ENCODE data around the gene COL4A6.

GRCh38 chrX:108173874-108174273, 264.3 kb downstream of the COL4A6 start:
- TF ChIP-seq CTCF (IDR thresholded peaks at IDR 0.05): no peak
- no peak for TF ChIP-seq POLR2A (IDR thresholded peaks at IDR 0.05)

Data from adrenal gland (tissue), 5 donors.